SK-N-SH treated with all-trans-retinoic acid at 6 μM for 48 hours (cell line): ENCODE data around the gene CCBE1.

Source experiments
- ATAC-seq: fragments of 200-7000 bp; cut with Tn5 transposase; 3 replicates; pipeline ENCODE4 v1.9.1; 2020; ENCODE audit warnings: mild to moderate bottlenecking, moderate library complexity
- ARNTL ChIP-seq: fragments of 450-650 bp; formaldehyde crosslinking; IDR thresholded peaks from 2 replicates; pipeline ENCODE4 v1.5.0; 2020; ENCODE audit warnings: low read depth, mild to moderate bottlenecking, moderate library complexity, borderline replicate concordance
- BACH2 ChIP-seq: fragments of 250-450 bp; sonication (Bioruptor Pico); IDR thresholded peaks from 2 replicates; pipeline ENCODE4 v1.9.0; 2021; ENCODE audit warnings: mild to moderate bottlenecking, borderline replicate concordance
- CSDC2 ChIP-seq: fragments of 250-450 bp; sonication (Bioruptor Pico); IDR thresholded peaks from 2 replicates; pipeline ENCODE4 v1.5.0; 2020; ENCODE audit warnings: mild to moderate bottlenecking, moderate library complexity
- ESRRG ChIP-seq: fragments of 250-450 bp; sonication (Bioruptor Pico); IDR thresholded peaks from 2 replicates; pipeline ENCODE4 v1.6.1; 2021; ENCODE audit warnings: mild to moderate bottlenecking
- GLIS3 ChIP-seq: fragments of 250-450 bp; sonication (Bioruptor Pico); IDR thresholded peaks from 2 replicates; pipeline ENCODE4 v1.5.0; 2020; ENCODE audit warnings: mild to moderate bottlenecking, moderate library complexity
- ISL1 ChIP-seq: fragments of 250-450 bp; sonication (Bioruptor Pico); IDR thresholded peaks from 2 replicates; pipeline ENCODE4 v2.1.2; 2022; ENCODE audit warnings: mild to moderate bottlenecking, moderate library complexity
- OSR1 ChIP-seq: fragments of 250-450 bp; sonication (Bioruptor Pico); IDR thresholded peaks from 2 replicates; pipeline ENCODE4 v1.8.0; 2022; ENCODE audit warnings: moderate library complexity, mild to moderate bottlenecking, inconsistent platforms
- PPARA ChIP-seq: fragments of 250-450 bp; sonication (Bioruptor Pico); IDR thresholded peaks from 2 replicates; pipeline ENCODE4 v1.5.0; 2020; ENCODE audit warnings: mild to moderate bottlenecking, borderline replicate concordance
- RARB ChIP-seq: fragments of 250-450 bp; sonication (Bioruptor Pico); IDR thresholded peaks from 2 replicates; pipeline ENCODE4 v1.8.0; 2021; ENCODE audit warnings: mild to moderate bottlenecking, moderate library complexity
- SNAI2 ChIP-seq: fragments of 250-450 bp; sonication (Bioruptor Pico); IDR thresholded peaks from 2 replicates; pipeline ENCODE4 v1.5.0; 2020; ENCODE audit warnings: mild to moderate bottlenecking, moderate library complexity
- TCF4 ChIP-seq: fragments of 250-450 bp; sonication (Bioruptor Pico); IDR thresholded peaks from 2 replicates; pipeline ENCODE4 v1.8.0; 2021; ENCODE audit warnings: mild to moderate bottlenecking, moderate library complexity, borderline replicate concordance
- TOX ChIP-seq: fragments of 250-450 bp; sonication (Bioruptor Pico); IDR thresholded peaks from 2 replicates; pipeline ENCODE4 v1.8.0; 2021; ENCODE audit warnings: mild to moderate bottlenecking, moderate library complexity, borderline replicate concordance
- ZC3H10 ChIP-seq: fragments of 250-450 bp; sonication (Bioruptor Pico); IDR thresholded peaks from 2 replicates; pipeline ENCODE4 v1.5.1; 2021; ENCODE audit warnings: mild to moderate bottlenecking, moderate library complexity
- ZFP3 ChIP-seq: fragments of 250-450 bp; sonication (Bioruptor Pico); IDR thresholded peaks from 2 replicates; pipeline ENCODE4 v1.5.0; 2020; ENCODE audit warnings: mild to moderate bottlenecking, moderate library complexity
- ZFP30 ChIP-seq: fragments of 450-650 bp; formaldehyde crosslinking; IDR thresholded peaks from 2 replicates; pipeline ENCODE4 v1.5.0; 2022; ENCODE audit warnings: mild to moderate bottlenecking, moderate library complexity
- ZNF565 ChIP-seq: fragments of 450-650 bp; formaldehyde crosslinking; conservative IDR thresholded peaks from 2 replicates; pipeline ENCODE4 v1.5.0; 2020; ENCODE audit warnings: low read depth, mild to moderate bottlenecking, moderate library complexity
- ZNF8 ChIP-seq: fragments of 450-650 bp; formaldehyde crosslinking; IDR thresholded peaks from 2 replicates; pipeline ENCODE4 v1.5.0; 2020; ENCODE audit warnings: mild to moderate bottlenecking, moderate library complexity
- TF ChIP-seq, protein P1 (sequence below): fragments of 250-450 bp; sonication (Bioruptor Pico); IDR thresholded peaks from 2 replicates; pipeline ENCODE4 v1.8.0; 2020; ENCODE audit warnings: mild to moderate bottlenecking, moderate library complexity, borderline replicate concordance
- TF ChIP-seq, protein P2 (sequence below): fragments of 250-450 bp; sonication (Bioruptor Pico); IDR thresholded peaks from 2 replicates; pipeline ENCODE4 v1.8.0; 2021; ENCODE audit warnings: low read depth, mild to moderate bottlenecking, moderate library complexity, borderline replicate concordance
- TF ChIP-seq, protein P3 (sequence below): fragments of 250-450 bp; sonication (Bioruptor Pico); IDR thresholded peaks from 2 replicates; pipeline ENCODE4 v1.5.1; 2020; ENCODE audit warnings: low read depth, mild to moderate bottlenecking, moderate library complexity
- TF ChIP-seq, protein P4 (sequence below): fragments of 250-450 bp; sonication (Bioruptor Pico); IDR thresholded peaks from 2 replicates; pipeline ENCODE4 v1.5.1; 2021; ENCODE audit warnings: mild to moderate bottlenecking, moderate library complexity

The CCBE1 gene

DNA sequence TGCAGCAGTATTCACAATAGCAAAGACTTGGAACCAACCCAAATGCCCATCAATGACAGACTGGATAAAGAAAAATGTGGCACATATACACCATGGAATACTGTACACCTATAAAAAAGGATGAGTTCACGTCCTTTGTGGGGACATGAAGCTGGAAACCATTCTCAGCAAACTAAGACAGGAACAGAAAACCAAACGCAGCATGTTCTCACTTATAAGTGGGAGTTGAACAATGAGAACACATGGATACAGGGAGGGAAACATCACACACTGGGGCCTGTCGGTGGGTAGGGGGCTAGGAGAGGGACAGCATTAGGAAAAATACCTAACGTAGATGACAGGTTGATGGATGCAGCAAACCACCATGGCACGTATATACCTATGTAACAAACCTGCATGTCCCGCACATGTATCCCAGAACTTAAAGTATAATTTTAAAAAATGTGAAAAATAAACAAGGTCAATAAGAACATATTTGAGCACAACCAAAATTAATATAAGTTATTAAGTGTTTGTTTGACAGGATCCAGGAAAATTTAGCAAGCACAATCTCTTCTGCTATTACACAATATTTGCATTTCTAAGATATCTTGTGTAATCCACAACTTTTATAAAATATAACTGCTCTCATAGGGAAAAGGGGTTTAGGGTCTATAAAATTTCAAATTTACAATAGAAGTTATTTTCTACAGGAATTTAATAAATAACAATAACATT, 22.9 kb downstream of the CCBE1 start (continued):
- TF ChIP-seq ZC3H10 (CRISPR knock-in tag): no peak

DNA sequence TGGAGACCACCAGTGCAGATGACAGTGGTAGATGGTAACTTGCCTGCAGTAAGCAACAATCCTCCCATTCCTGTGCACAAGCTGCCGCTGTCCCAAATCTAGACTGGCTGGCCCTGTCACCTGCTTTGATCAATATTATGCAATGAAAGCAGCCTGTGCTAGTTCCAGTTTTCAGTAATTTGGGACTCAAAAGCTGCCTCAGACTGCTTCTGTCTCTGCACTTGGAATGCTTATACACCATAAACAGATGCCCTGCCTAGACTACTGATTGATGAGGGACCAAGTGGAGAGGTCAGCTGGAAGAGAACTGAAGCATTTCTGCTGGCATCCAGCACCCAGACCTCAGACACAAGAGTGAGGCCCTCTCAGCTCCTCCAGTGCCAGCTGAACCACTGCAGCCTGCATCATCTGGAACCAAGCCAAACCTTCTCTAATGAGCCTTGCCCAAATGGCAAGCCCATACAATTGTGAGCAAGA, 24.9 kb downstream of the CCBE1 start:
- peak; percentile 65 for ATAC-seq
- TF ChIP-seq ZNF8 (CRISPR knock-in tag) (no peak), TCF4 (CRISPR knock-in tag) (no peak)
- TF ChIP-seq, protein P1, sequence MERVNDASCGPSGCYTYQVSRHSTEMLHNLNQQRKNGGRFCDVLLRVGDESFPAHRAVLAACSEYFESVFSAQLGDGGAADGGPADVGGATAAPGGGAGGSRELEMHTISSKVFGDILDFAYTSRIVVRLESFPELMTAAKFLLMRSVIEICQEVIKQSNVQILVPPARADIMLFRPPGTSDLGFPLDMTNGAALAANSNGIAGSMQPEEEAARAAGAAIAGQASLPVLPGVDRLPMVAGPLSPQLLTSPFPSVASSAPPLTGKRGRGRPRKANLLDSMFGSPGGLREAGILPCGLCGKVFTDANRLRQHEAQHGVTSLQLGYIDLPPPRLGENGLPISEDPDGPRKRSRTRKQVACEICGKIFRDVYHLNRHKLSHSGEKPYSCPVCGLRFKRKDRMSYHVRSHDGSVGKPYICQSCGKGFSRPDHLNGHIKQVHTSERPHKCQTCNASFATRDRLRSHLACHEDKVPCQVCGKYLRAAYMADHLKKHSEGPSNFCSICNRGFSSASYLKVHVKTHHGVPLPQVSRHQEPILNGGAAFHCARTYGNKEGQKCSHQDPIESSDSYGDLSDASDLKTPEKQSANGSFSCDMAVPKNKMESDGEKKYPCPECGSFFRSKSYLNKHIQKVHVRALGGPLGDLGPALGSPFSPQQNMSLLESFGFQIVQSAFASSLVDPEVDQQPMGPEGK (CRISPR knock-in tag): no peak

DNA sequence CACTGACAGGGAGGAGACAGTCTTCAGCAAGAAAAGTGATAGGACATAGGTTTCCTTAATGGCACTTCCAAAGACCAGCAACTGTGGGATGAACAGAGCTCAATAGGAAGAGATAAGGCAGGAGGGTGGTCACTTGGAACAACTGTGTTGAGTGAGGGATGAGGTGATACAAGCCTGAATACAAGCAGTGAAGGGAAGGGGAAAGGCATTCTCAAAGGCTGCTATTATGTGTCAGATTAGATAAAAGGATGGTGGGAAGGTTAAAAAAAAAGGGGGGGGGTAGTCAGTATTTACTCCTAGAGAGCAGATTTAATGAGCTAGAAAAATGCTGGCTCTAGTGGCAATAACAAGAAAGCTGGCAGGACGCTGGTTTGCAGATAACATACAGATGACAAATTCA, 25.7 kb downstream of the CCBE1 start:
- no peak for ATAC-seq
- TF ChIP-seq, protein P1 (CRISPR knock-in tag): no peak
- TF ChIP-seq PPARA (no peak), ESRRG (CRISPR knock-in tag) (no peak), ISL1 (CRISPR knock-in tag) (no peak), ZFP3 (CRISPR knock-in tag) (no peak), ZFP30 (no peak), GLIS3 (no peak), ARNTL (no peak), OSR1 (no peak), ZNF8 (CRISPR knock-in tag) (no peak), SNAI2 (CRISPR knock-in tag) (no peak), TOX (no peak), ZNF565 (CRISPR knock-in tag) (no peak)
- TF ChIP-seq, protein P2, sequence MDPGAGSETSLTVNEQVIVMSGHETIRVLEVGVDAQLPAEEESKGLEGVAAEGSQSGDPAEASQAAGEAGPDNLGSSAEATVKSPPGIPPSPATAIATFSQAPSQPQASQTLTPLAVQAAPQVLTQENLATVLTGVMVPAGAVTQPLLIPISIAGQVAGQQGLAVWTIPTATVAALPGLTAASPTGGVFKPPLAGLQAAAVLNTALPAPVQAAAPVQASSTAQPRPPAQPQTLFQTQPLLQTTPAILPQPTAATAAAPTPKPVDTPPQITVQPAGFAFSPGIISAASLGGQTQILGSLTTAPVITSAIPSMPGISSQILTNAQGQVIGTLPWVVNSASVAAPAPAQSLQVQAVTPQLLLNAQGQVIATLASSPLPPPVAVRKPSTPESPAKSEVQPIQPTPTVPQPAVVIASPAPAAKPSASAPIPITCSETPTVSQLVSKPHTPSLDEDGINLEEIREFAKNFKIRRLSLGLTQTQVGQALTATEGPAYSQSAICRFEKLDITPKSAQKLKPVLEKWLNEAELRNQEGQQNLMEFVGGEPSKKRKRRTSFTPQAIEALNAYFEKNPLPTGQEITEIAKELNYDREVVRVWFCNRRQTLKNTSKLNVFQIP (CRISPR knock-in tag): no peak
- TF ChIP-seq, protein P3, sequence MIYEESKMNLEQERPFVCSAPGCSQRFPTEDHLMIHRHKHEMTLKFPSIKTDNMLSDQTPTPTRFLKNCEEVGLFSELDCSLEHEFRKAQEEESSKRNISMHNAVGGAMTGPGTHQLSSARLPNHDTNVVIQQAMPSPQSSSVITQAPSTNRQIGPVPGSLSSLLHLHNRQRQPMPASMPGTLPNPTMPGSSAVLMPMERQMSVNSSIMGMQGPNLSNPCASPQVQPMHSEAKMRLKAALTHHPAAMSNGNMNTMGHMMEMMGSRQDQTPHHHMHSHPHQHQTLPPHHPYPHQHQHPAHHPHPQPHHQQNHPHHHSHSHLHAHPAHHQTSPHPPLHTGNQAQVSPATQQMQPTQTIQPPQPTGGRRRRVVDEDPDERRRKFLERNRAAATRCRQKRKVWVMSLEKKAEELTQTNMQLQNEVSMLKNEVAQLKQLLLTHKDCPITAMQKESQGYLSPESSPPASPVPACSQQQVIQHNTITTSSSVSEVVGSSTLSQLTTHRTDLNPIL (CRISPR knock-in tag): no peak

DNA sequence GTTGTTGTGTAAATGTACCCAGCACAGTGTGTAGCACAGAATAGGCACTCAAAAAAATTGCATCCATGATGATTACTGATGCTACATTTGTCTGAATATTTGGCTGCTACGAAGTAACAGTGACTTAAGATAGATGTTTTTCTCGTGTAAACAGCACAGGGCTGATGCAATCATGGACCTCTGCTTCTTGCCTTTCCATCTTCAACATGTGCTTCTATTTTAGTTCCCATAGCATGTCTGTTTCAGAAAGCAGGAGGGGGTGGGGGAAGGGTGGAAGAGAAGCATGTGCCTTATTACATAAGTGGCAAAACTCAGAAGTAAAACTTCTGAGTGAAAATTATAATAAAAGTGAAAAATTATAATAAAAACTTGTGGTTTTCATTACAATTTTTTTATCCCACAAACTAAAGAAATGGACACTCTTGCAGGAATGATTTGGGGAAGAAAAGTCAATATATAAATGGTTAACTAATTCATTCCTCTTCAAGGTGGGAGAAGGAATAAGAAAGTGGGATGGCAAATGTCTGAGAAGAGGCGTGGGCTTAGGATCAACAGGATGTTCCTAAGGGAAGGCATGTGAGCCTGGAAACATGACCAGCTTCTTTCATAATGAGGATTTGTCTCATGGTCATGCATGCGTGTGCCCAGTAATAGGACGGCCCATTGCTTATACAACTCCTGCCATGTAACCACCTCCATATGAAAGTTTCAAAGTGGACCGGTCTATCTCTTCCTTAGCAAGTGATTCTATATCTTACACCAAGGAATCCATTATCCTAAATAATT, 27.2 kb downstream of the CCBE1 start:
- ATAC-seq: no peak
- TF ChIP-seq TOX (no peak), BACH2 (CRISPR knock-in tag) (no peak), ZNF565 (CRISPR knock-in tag) (no peak), ZC3H10 (CRISPR knock-in tag) (no peak), ARNTL (no peak), PPARA (no peak), TCF4 (CRISPR knock-in tag) (no peak), ZFP3 (CRISPR knock-in tag) (no peak), CSDC2 (CRISPR knock-in tag) (no peak), RARB (CRISPR knock-in tag) (no peak), SNAI2 (CRISPR knock-in tag) (no peak)
- TF ChIP-seq, protein P3 (CRISPR knock-in tag): no peak
- TF ChIP-seq, protein P4, sequence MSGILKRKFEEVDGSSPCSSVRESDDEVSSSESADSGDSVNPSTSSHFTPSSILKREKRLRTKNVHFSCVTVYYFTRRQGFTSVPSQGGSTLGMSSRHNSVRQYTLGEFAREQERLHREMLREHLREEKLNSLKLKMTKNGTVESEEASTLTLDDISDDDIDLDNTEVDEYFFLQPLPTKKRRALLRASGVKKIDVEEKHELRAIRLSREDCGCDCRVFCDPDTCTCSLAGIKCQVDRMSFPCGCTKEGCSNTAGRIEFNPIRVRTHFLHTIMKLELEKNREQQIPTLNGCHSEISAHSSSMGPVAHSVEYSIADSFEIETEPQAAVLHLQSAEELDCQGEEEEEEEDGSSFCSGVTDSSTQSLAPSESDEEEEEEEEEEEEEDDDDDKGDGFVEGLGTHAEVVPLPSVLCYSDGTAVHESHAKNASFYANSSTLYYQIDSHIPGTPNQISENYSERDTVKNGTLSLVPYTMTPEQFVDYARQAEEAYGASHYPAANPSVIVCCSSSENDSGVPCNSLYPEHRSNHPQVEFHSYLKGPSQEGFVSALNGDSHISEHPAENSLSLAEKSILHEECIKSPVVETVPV (CRISPR knock-in tag): no peak
- TF ChIP-seq, protein P2 (CRISPR knock-in tag): no peak
